ENCODE data around the gene MCRIP1.

MCRIP1 gene

GRCh38 chr17:81860756-81861568 is 27.9 kb upstream of the MCRIP1 start:
- DNase-seq (ENCODE audit: low read depth in 2 of 2), result peak; percentile 100

- no peak for DNase-seq (ENCODE audit: low read depth in 2 of 2)
These were observed 27.0 kb upstream of the MCRIP1 start, which contains the start of gene P4HB for GRCh38 chr17:81859906-81860755. Gene P4HB, minus strand, starts transcription at chr17:81860535. Its CDS starts 64 bp downstream, at chr17:81860471.

GRCh38 chr17:81858967-81859905 is 26.1 kb upstream of the MCRIP1 start:
- no peak for DNase-seq (ENCODE audit: low read depth in 2 of 2)

GRCh38 chr17:81858170-81858966 is 25.3 kb upstream of the MCRIP1 start:
- no peak for DNase-seq (ENCODE audit: low read depth in 2 of 2)

GRCh38 chr17:81854974-81855774 is 22.1 kb upstream of the MCRIP1 start:
- no peak for DNase-seq (ENCODE audit: low read depth in 2 of 2)

- no peak for DNase-seq (ENCODE audit: low read depth in 2 of 2)
These were observed 19.1 kb upstream of the MCRIP1 start for GRCh38 chr17:81852237-81852636.

GRCh38 chr17:81851423-81851822 is 18.3 kb upstream of the MCRIP1 start:
- DNase-seq (ENCODE audit: low read depth in 2 of 2), result no peak

GRCh38 chr17:81849457-81849856 is 16.4 kb upstream of the MCRIP1 start:
- no peak for DNase-seq (ENCODE audit: low read depth in 2 of 2)

- DNase-seq (ENCODE audit: low read depth in 2 of 2), result no peak
These were observed 13.9 kb upstream of the MCRIP1 start for GRCh38 chr17:81846743-81847689.

GRCh38 chr17:81845881-81846742 is 13.0 kb upstream of the MCRIP1 start:
- DNase-seq (ENCODE audit: low read depth in 2 of 2), result no peak

GRCh38 chr17:81845361-81845760 is 12.3 kb upstream of the MCRIP1 start:
- DNase-seq (ENCODE audit: low read depth in 2 of 2), result no peak

GRCh38 chr17:81844887-81845286 is 11.8 kb upstream of the MCRIP1 start:
- no peak for DNase-seq (ENCODE audit: low read depth in 2 of 2)

GRCh38 chr17:81844327-81844851 is 11.3 kb upstream of the MCRIP1 start:
- DNase-seq (ENCODE audit: low read depth in 2 of 2), result no peak

GRCh38 chr17:81843713-81844326 is 10.7 kb upstream of the MCRIP1 start:
- no peak for DNase-seq (ENCODE audit: low read depth in 2 of 2)

- DNase-seq (ENCODE audit: low read depth in 2 of 2), result no peak
These were observed 9.8 kb upstream of the MCRIP1 start for GRCh38 chr17:81842725-81843504.

- DNase-seq (ENCODE audit: low read depth in 2 of 2), result no peak
These were observed 9.3 kb upstream of the MCRIP1 start for GRCh38 chr17:81842378-81842724.

Measured in fibroblast of skin of left quadriceps (primary cell).